Middle frontal gyrus (tissue), 1 donor: ENCODE data around the gene MRPL21.

ENCODE experiments used
- DNase-seq: peaks from one replicate; pipeline ENCODE4 v3.0.0-alpha.2; 2015; ENCODE audit warnings: low spot score; ENCODE audit errors: extremely low spot score

MRPL21 gene

GRCh38 chr11:68841718-68842426 lies 61.8 kb downstream of the MRPL21 start, which contains the start of gene CPT1A:
CPT1A (minus strand) TSS chr11:68841916; CDS start chr11:68815474, 26,442 bp downstream.
- DNase-seq: no peak
